Measurements from ENCODE around the gene LAMTOR1.

Gene LAMTOR1

GRCh38 chr11:72100009-72100408 is 3.1 kb downstream of the LAMTOR1 start:
- 59% methylated on average over 3 of the region's 3 CpGs for WGBS (ENCODE audit: insufficient coverage)
- peaks cover 36 to 56% (median 52%) of the 10 kb centered on the region in 4 experiments for H3K4me1 ChIP-seq (ENCODE audit: control extremely low read depth in 1 of 4, control insufficient read depth in 4 of 4, insufficient read depth in 4 of 4, low read length in 3 of 4)
- no peaks in the 10 kb centered on the region for H3K27me3 ChIP-seq (replicated peaks in 2 of 5; ENCODE audit: control insufficient read depth in 4 of 5, insufficient read depth in 5 of 5, low read length in 4 of 5)
- DNase-seq: no peak
- H3K36me3 ChIP-seq (ENCODE audit: control insufficient read depth in 4 of 4, insufficient read depth in 4 of 4, low read length in 3 of 4): peaks cover 13 to 44% (median 33%) of the 10 kb centered on the region in 4 experiments
- ChIA-PET CTCF (interaction anchor here (0.8 to 13.8 kb wide), 15 partner anchors 8 to 345 kb away, joined by 3 to 394 read pairs (median 4); partner anchors contain the start of genes ANAPC15 and LRRC51), POLR2A (interaction anchor here (1.2 to 3.0 kb wide), 6 partner anchors 8 to 123 kb away, joined by 4 to 21 read pairs (median 8); partner anchors contain the start of gene ANAPC15)
- no peaks in the 10 kb centered on the region for H3K9me3 ChIP-seq (ENCODE audit: control extremely low read depth in 1 of 5, control insufficient read depth in 4 of 5, insufficient read depth in 2 of 5, low read depth in 1 of 5, low read length in 4 of 5)
- peak overlapping the region; percentile 95 to 96 for H3K27ac ChIP-seq (ENCODE audit: insufficient read depth in 1 of 2, low read depth in 1 of 2, low read length in 2 of 2, poor library complexity in 1 of 2, severe bottlenecking in 2 of 2)
- peak overlapping the region in 4 of 7 experiments; percentile 28 to 86 (median 67) for H3K4me3 ChIP-seq (ENCODE audit: control insufficient read depth in 1 of 7, extremely low read depth in 1 of 7, insufficient read depth in 4 of 7, low read depth in 2 of 7, low read length in 6 of 7)

DNA sequence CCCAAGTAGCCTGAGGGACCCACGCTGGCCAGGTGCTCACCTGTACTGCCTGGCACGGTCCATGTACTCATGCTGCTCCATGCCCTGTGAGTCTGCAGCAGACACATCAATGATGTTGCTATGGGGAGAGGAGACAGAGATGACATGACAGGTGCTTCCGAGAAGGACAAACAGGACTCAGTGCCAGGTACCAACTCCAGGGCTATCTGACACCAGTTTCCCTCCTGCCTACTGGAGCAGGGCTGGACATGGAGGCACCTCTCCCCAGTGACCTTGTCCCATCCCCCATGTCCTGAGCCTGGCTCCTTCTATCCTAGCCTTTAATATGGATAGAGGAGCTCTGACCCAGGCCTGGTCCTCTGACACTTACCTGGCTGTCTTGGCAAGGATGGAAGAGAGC is 4.4 kb downstream of the LAMTOR1 start:
- ChIA-PET POLR2A (interaction anchor here (1.4 kb wide), 1 partner anchor 23 kb away, joined by 4 read pairs; no protein-coding TSS in a partner anchor), CTCF (interaction anchor here (0.9 to 13.8 kb wide), 12 partner anchors 7 to 122 kb away, joined by 3 to 394 read pairs (median 4); partner anchors contain the start of genes ANAPC15 and LRRC51)
- Histone ChIP-seq H3K36me3 (ENCODE audit: control insufficient read depth in 4 of 4, insufficient read depth in 4 of 4, low read length in 3 of 4) (peaks cover 13 to 53% (median 40%) of the 10 kb centered on the region in 4 experiments), H3K9me3 (ENCODE audit: control extremely low read depth in 1 of 5, control insufficient read depth in 4 of 5, insufficient read depth in 2 of 5, low read depth in 1 of 5, low read length in 4 of 5) (no peaks in the 10 kb centered on the region), H3K27ac (ENCODE audit: insufficient read depth in 1 of 2, low read depth in 1 of 2, low read length in 2 of 2, poor library complexity in 1 of 2, severe bottlenecking in 2 of 2) (peak overlapping the region; percentile 95 to 96), H3K4me3 (ENCODE audit: control insufficient read depth in 1 of 7, extremely low read depth in 1 of 7, insufficient read depth in 4 of 7, low read depth in 2 of 7, low read length in 6 of 7) (peak overlapping the region in 1 of 7 experiments; percentile 35), H3K27me3 (replicated peaks in 2 of 5; ENCODE audit: control insufficient read depth in 4 of 5, insufficient read depth in 5 of 5, low read length in 4 of 5) (no peaks in the 10 kb centered on the region), H3K4me1 (ENCODE audit: control extremely low read depth in 1 of 4, control insufficient read depth in 4 of 4, insufficient read depth in 4 of 4, low read length in 3 of 4) (peaks cover 34 to 53% (median 48%) of the 10 kb centered on the region in 4 experiments)
- WGBS (ENCODE audit: insufficient coverage): 97% methylated on average over 3 of the region's 3 CpGs
- no peak for DNase-seq

DNA sequence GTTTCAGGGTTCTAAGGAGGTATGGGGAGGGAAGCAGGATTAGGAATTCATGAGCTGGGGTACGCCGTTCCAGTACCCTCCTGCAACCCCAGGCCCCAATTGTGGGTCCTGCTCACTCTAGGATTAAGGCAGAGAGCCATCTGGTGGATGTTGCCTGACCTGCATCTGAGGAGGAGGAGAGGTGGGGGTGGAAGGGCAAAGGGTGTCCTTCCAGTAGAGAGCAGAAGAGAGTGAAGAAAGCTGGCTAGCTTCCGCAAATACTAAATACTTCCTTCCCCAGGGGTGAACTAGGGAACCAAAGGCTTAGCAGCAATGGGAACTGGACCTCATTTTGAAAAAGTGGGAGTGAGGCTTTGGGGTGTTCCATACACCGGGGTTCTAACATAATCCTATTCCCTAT is 11.8 kb downstream of the LAMTOR1 start:
- H3K27me3 ChIP-seq (replicated peaks in 2 of 5; ENCODE audit: control insufficient read depth in 4 of 5, insufficient read depth in 5 of 5, low read length in 4 of 5): no peaks in the 10 kb centered on the region
- peak overlapping the region in 1 of 2 experiments; percentile 30 for H3K27ac ChIP-seq (ENCODE audit: insufficient read depth in 1 of 2, low read depth in 1 of 2, low read length in 2 of 2, poor library complexity in 1 of 2, severe bottlenecking in 2 of 2)
- ChIA-PET CTCF (interaction anchor here (0.8 to 13.8 kb wide), 27 partner anchors 9 to 340 kb away, joined by 3 to 394 read pairs (median 6); partner anchors contain the start of genes ANAPC15, LRRC51, RNF121 and XNDC1N), POLR2A (interaction anchor here (3.6 kb wide), 1 partner anchor 10 kb away, joined by 21 read pairs; no protein-coding TSS in a partner anchor)
- peak; percentile 86 to 93 (median 91) for DNase-seq
- peaks cover 19 to 68% (median 43%) of the 10 kb centered on the region in 4 experiments for H3K36me3 ChIP-seq (ENCODE audit: control insufficient read depth in 4 of 4, insufficient read depth in 4 of 4, low read length in 3 of 4)
- H3K4me1 ChIP-seq (ENCODE audit: control extremely low read depth in 1 of 4, control insufficient read depth in 4 of 4, insufficient read depth in 4 of 4, low read length in 3 of 4): peaks cover 0 to 18% (median 13%) of the 10 kb centered on the region in 4 experiments
- no peaks in the 10 kb centered on the region for H3K9me3 ChIP-seq (ENCODE audit: control extremely low read depth in 1 of 5, control insufficient read depth in 4 of 5, insufficient read depth in 2 of 5, low read depth in 1 of 5, low read length in 4 of 5)
- peak overlapping the region in 1 of 7 experiments; percentile 14 for H3K4me3 ChIP-seq (ENCODE audit: control insufficient read depth in 1 of 7, extremely low read depth in 1 of 7, insufficient read depth in 4 of 7, low read depth in 2 of 7, low read length in 6 of 7)
- WGBS (ENCODE audit: insufficient coverage): 20% methylated on average over 2 of the region's 4 CpGs

DNA sequence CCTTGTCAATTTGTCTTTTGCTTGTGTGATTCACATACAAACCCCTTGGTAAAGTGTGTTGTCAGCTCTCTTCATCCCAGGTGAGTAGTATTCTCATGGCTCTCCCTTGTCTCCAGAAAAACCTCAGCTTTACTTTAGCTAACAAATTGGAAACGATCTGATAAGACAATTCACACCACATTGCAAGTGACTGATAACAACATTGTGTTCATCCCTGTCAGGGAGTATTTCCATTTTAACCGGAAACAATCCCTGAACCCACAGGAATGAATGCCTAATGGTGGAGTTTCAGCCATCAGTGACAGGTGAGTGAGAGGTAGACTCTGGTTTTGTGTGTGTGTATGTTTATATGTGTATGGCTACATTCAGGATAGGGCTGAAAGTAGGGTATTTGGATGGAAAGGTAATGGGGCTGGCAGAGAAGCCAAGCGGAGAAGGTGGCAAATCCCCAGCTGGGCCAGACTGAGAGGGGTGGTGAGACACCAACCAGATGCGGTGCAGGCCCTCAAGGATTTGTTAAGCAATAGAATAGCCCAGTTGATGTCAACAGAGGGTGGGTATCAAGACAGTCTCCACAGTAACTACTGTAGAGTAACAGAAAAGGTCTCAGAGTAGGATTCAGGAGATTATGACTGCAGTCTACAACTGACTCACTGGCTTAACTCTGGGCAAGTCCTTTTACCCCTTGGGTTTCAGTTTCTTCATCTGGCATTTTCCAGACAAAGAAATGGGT is 14.9 kb downstream of the LAMTOR1 start:
- Histone ChIP-seq H3K9me3 (ENCODE audit: control extremely low read depth in 1 of 5, control insufficient read depth in 4 of 5, insufficient read depth in 2 of 5, low read depth in 1 of 5, low read length in 4 of 5) (no peaks in the 10 kb centered on the region), H3K4me3 (ENCODE audit: control insufficient read depth in 1 of 7, extremely low read depth in 1 of 7, insufficient read depth in 4 of 7, low read depth in 2 of 7, low read length in 6 of 7) (no peak overlapping the region), H3K36me3 (ENCODE audit: control insufficient read depth in 4 of 4, insufficient read depth in 4 of 4, low read length in 3 of 4) (peaks cover 14 to 64% (median 35%) of the 10 kb centered on the region in 4 experiments), H3K4me1 (ENCODE audit: control extremely low read depth in 1 of 4, control insufficient read depth in 4 of 4, insufficient read depth in 4 of 4, low read length in 3 of 4) (peaks cover 0 to 18% (median 13%) of the 10 kb centered on the region in 4 experiments), H3K27me3 (replicated peaks in 2 of 5; ENCODE audit: control insufficient read depth in 4 of 5, insufficient read depth in 5 of 5, low read length in 4 of 5) (no peaks in the 10 kb centered on the region), H3K27ac (ENCODE audit: insufficient read depth in 1 of 2, low read depth in 1 of 2, low read length in 2 of 2, poor library complexity in 1 of 2, severe bottlenecking in 2 of 2) (no peak overlapping the region)
- ChIA-PET POLR2A (no interaction called here), CTCF (interaction anchor here (0.9 to 8.2 kb wide), 5 partner anchors 10 to 64 kb away, joined by 3 to 86 read pairs (median 23); partner anchors contain the start of gene LAMTOR1)
- no peak for DNase-seq
- 97% methylated on average over 3 of the region's 4 CpGs for WGBS (ENCODE audit: insufficient coverage)

- Histone ChIP-seq H3K27ac (ENCODE audit: insufficient read depth in 1 of 2, low read depth in 1 of 2, low read length in 2 of 2, poor library complexity in 1 of 2, severe bottlenecking in 2 of 2) (peak overlapping the region in 1 of 2 experiments; percentile 15), H3K9me3 (ENCODE audit: control extremely low read depth in 1 of 5, control insufficient read depth in 4 of 5, insufficient read depth in 2 of 5, low read depth in 1 of 5, low read length in 4 of 5) (no peaks in the 10 kb centered on the region), H3K27me3 (replicated peaks in 2 of 5; ENCODE audit: control insufficient read depth in 4 of 5, insufficient read depth in 5 of 5, low read length in 4 of 5) (no peaks in the 10 kb centered on the region), H3K4me1 (ENCODE audit: control extremely low read depth in 1 of 4, control insufficient read depth in 4 of 4, insufficient read depth in 4 of 4, low read length in 3 of 4) (peaks cover 6 to 23% (median 20%) of the 10 kb centered on the region in 4 experiments), H3K36me3 (ENCODE audit: control insufficient read depth in 4 of 4, insufficient read depth in 4 of 4, low read length in 3 of 4) (peaks cover 9 to 53% (median 33%) of the 10 kb centered on the region in 4 experiments), H3K4me3 (ENCODE audit: control insufficient read depth in 1 of 7, extremely low read depth in 1 of 7, insufficient read depth in 4 of 7, low read depth in 2 of 7, low read length in 6 of 7) (no peak overlapping the region)
- 100% methylated on average over 1 of the region's 3 CpGs for WGBS (ENCODE audit: insufficient coverage)
- ChIA-PET POLR2A (interaction anchor here (0.6 kb wide), 1 partner anchor 12 kb away, joined by 4 read pairs; no protein-coding TSS in a partner anchor), CTCF (interaction anchor here (1.1 to 8.2 kb wide), 14 partner anchors 8 to 346 kb away, joined by 3 to 86 read pairs (median 4); partner anchors contain the start of gene LAMTOR1)
- DNase-seq: no peak
Measured at GRCh38 chr11:72085621-72086351, 17.3 kb downstream of the LAMTOR1 start.

- peaks cover 9 to 45% (median 26%) of the 10 kb centered on the region in 4 experiments for H3K36me3 ChIP-seq (ENCODE audit: control insufficient read depth in 4 of 4, insufficient read depth in 4 of 4, low read length in 3 of 4)
- POLR2A ChIA-PET: interaction anchor here (0.6 to 0.7 kb wide), 2 partner anchors 96 to 1907 kb away, joined by 3 read pairs; no protein-coding TSS in a partner anchor
- no peaks in the 10 kb centered on the region for H3K27me3 ChIP-seq (replicated peaks in 2 of 5; ENCODE audit: control insufficient read depth in 4 of 5, insufficient read depth in 5 of 5, low read length in 4 of 5)
- CTCF ChIA-PET: interaction anchor here (1.1 to 8.2 kb wide), 12 partner anchors 11 to 347 kb away, joined by 3 to 86 read pairs (median 6); partner anchors contain the start of gene LAMTOR1
- DNase-seq: no peak
- H3K4me3 ChIP-seq (ENCODE audit: control insufficient read depth in 1 of 7, extremely low read depth in 1 of 7, insufficient read depth in 4 of 7, low read depth in 2 of 7, low read length in 6 of 7): no peak overlapping the region
- H3K9me3 ChIP-seq (ENCODE audit: control extremely low read depth in 1 of 5, control insufficient read depth in 4 of 5, insufficient read depth in 2 of 5, low read depth in 1 of 5, low read length in 4 of 5): no peaks in the 10 kb centered on the region
- peaks cover 6 to 20% (median 19%) of the 10 kb centered on the region in 4 experiments for H3K4me1 ChIP-seq (ENCODE audit: control extremely low read depth in 1 of 4, control insufficient read depth in 4 of 4, insufficient read depth in 4 of 4, low read length in 3 of 4)
- H3K27ac ChIP-seq (ENCODE audit: insufficient read depth in 1 of 2, low read depth in 1 of 2, low read length in 2 of 2, poor library complexity in 1 of 2, severe bottlenecking in 2 of 2): no peak overlapping the region
- WGBS (ENCODE audit: insufficient coverage): 100% methylated on average over 1 of the region's 1 CpG
Measured at GRCh38 chr11:72084965-72085364, 18.1 kb downstream of the LAMTOR1 start.
